Activated naive CD4-positive, alpha-beta T cell treated with anti-CD3 and anti-CD28 coated beads for 36 hours (primary cell): ENCODE results near the gene CPN1. TPM values are rescaled to one million over a fixed set of nuclear protein-coding genes. Genes with fewer than 3 reads are reported as not detected.
A peak's percentile ranks its signal among the peaks of the same experiment; 100 is the strongest.
"Not testable (repeated sequence)": the region's sequence is repeated elsewhere in the genome, so short reads cannot be mapped to it uniquely, and the experiment has no call there.

Experiments
- CTCF ChIA-PET: fragments of 350-600 bp; sonication (Branson Sonifier 250); formaldehyde crosslinking; loops from one replicate; lab custom pipeline; 2021; ENCODE audit warnings: antibody characterized with exemption; lab: Charles Lee
- DNase-seq: peaks from one replicate; pipeline ENCODE4 v3.0.0-alpha.2; 2020
- H3K27ac Mint-ChIP-seq: one replicate; pipeline ENCODE4 v1.8.0; 2021; ENCODE audit warnings: mild to moderate bottlenecking, mixed read lengths
- H3K27me3 Mint-ChIP-seq: one replicate; pipeline ENCODE4 v1.8.0; 2021; ENCODE audit warnings: low read depth, mixed read lengths
- H3K36me3 Mint-ChIP-seq: one replicate; pipeline ENCODE4 v1.8.0; 2021; ENCODE audit warnings: low read depth, mixed read lengths
- H3K4me1 Mint-ChIP-seq: one replicate; pipeline ENCODE4 v1.8.0; 2021; ENCODE audit warnings: low read depth, mixed read lengths
- H3K4me3 Mint-ChIP-seq: one replicate; pipeline ENCODE4 v1.8.0; 2021; ENCODE audit warnings: mild to moderate bottlenecking, moderate library complexity, mixed read lengths
- H3K9me3 Mint-ChIP-seq: one replicate; pipeline ENCODE4 v1.8.0; 2021; ENCODE audit warnings: mixed read lengths
- intact Hi-C: fragments of 100-400 bp; cut with micrococcal nuclease; formaldehyde crosslinking; loops from one replicate; pipeline ENCODE4 v1.15.1; 2023
- total RNA-seq, 2 experiments: library from RNA; stranded (reverse); gene quantifications; one replicate each; pipeline ENCODE4 v1.2.3, GENCODE V29; 2021

CPN1 gene
- total RNA-seq, 2 experiments from 2014 or later = not detected

DNA sequence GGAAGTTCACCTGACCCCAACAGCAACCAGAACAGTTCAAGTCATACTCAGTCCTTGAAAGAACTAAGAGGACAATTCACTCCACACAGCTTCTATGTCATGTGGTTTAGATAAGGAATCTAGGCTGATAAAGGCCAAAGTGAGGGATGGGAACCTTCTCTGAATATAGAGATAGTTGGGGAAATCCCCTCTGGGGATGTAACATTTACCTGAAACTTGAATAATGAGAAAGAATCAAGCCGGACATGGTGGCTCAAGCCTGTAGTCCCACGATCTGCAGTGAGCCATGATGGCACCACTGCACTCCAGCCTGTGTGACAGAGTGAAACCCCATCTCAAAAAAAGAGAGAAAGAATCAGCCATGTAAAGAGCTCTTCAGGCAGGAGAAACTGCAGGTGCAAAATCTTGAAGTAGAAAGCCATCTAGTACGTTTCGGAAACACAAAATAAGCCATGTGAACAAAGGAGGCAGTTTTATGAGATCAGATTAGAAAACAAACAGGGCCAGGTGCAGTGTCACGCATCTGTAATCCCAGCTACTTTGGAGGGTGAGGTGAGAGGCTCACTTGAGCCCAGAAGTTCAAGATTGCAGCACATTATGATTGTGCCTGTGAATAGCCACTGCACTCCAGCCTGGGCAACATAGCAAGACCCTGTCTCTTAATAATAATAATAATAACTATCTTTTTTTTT lies 67.5 kb downstream of the CPN1 start:
- Mint-ChIP-seq H3K4me3 (no peak overlapping the region), H3K9me3 (no peaks in the 10 kb centered on the region), H3K27me3 (no peaks in the 10 kb centered on the region), H3K27ac (no peak overlapping the region), H3K36me3 (no peaks in the 10 kb centered on the region), H3K4me1 (peaks cover 4% of the 10 kb centered on the region)
- no peak for DNase-seq
- intact Hi-C loops = no loop called here
- CTCF ChIA-PET = interaction anchor here (0.7 to 1.9 kb wide), 4 partner anchors 9 to 168 kb away, joined by 3 to 6 read pairs (median 4); no protein-coding TSS in a partner anchor

DNA sequence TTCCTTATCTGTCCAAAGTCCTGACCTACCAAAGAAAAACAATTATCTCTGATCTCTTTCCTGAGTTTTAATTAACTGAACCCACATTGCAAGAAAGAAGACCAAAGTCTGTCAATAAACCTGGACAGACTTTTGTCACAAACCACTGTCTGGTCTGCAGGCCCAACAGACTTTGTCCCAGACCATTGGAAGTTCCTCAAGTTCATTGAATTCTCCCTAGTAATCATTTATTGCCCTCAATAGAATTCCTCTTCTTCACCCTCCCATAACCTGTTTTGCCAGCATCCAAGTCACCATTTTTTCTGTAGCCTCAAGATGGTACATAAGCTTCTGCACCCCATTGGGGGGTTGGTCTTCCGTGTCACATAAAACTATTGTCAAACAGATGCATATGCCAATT lies 68.0 kb downstream of the CPN1 start:
- H3K27me3 Mint-ChIP-seq = no peaks in the 10 kb centered on the region
- intact Hi-C loops = no loop called here
- H3K4me1 Mint-ChIP-seq = peaks cover 10% of the 10 kb centered on the region
- H3K9me3 Mint-ChIP-seq = no peaks in the 10 kb centered on the region
- no peak overlapping the region for H3K27ac Mint-ChIP-seq
- DNase-seq = no peak
- no peaks in the 10 kb centered on the region for H3K36me3 Mint-ChIP-seq
- no peak overlapping the region for H3K4me3 Mint-ChIP-seq
- CTCF ChIA-PET = interaction anchor here (0.7 to 1.9 kb wide), 4 partner anchors 9 to 168 kb away, joined by 3 to 6 read pairs (median 4); no protein-coding TSS in a partner anchor

DNA sequence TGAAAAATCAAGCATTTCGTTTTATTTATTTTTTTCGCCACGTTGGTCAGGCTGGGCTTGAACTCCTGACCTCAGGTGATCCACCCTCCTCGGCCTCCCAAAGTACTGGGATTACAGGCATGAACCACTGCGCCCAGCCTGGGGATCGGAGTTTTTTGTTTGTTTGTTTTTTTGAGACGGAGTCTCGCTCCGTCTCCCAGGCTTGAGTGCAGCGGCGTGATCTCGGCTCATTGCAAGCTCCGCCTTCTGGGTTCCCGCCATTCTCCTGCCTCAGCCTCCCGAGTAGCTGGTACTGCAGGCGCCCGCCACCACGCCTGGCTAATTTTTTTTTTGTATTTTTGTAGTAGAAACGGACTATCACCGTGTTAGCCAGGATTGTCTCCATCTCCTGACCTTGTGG lies 69.8 kb downstream of the CPN1 start:
- H3K4me3 Mint-ChIP-seq, intact Hi-C loops, DNase-seq, H3K27ac Mint-ChIP-seq, H3K27me3 Mint-ChIP-seq, H3K36me3 Mint-ChIP-seq, H3K9me3 Mint-ChIP-seq: not testable (repeated sequence)
- H3K4me1 Mint-ChIP-seq = peaks cover 22% of the 10 kb centered on the region
- CTCF ChIA-PET = interaction anchor here (0.7 to 1.0 kb wide), 2 partner anchors 151 to 167 kb away, joined by 3 read pairs; no protein-coding TSS in a partner anchor

DNA sequence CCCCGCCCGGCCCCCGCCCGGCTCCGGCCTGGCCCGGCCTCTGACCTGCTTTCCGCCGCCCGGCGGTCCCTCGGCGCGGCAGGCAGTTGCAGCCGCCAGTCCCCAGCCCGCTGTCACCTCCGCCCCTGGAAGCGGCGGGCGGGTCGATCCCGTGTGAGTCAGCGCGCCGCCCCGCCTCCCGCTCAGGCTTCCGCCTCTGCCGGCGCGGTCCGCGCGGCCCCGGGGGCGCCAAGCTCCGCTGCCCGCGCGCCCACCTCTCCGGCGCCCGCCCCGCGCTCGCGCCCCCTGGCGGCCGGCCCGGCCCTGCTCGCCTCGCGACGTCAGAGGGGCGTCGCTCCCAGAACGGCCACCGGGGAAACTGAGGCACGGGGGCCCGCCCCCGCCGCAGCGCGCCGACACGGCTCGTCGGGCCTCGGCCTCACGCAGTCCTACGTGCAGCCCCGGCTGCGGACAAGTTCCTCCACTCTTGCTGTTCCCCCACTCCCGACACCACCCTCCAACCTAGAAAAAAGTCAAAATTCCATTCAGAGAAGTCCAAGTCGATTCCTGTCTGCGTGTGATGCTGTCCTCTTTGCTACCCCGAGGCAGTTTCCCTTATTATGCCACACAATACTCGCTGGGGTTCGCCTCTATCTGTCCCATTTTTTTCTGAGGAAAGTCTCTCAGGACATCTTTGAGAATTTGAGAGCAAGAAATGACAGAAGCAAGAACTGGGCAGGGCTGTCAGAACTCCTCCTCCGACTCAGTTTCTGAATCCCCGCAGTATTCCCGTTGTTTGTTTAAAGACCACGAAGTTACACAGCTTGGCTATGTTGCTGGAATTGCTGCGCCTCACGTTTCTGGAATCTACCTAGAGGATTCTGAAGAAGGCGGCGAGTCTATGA lies 71.6 kb downstream of the CPN1 start, which contains the start of gene DNMBP:
Gene DNMBP, minus strand, starts transcription at position 155 of the 884 bp plus-strand sequence. CDS start 37,823 bp downstream, outside the sequence.
- intact Hi-C loops = loop anchor here (1.0 to 5.0 kb wide), 9 partner anchors 36 to 578 kb away; partner anchors contain the start of genes BLOC1S2, CHUK, COX15 and CUTC
- Mint-ChIP-seq H3K36me3 (no peaks in the 10 kb centered on the region), H3K4me3 (peak within 1 kb of the TSS; percentile 85), H3K27ac (peak within 1 kb of the TSS; percentile 37), H3K9me3 (no peaks in the 10 kb centered on the region), H3K4me1 (peaks cover 38% of the 10 kb centered on the region), H3K27me3 (peaks cover 7% of the 10 kb centered on the region)
- CTCF ChIA-PET = interaction anchor here (0.6 to 4.2 kb wide), 16 partner anchors 8 to 164 kb away, joined by 3 to 40 read pairs (median 4); no protein-coding TSS in a partner anchor
- peak; percentile 82 for DNase-seq

DNA sequence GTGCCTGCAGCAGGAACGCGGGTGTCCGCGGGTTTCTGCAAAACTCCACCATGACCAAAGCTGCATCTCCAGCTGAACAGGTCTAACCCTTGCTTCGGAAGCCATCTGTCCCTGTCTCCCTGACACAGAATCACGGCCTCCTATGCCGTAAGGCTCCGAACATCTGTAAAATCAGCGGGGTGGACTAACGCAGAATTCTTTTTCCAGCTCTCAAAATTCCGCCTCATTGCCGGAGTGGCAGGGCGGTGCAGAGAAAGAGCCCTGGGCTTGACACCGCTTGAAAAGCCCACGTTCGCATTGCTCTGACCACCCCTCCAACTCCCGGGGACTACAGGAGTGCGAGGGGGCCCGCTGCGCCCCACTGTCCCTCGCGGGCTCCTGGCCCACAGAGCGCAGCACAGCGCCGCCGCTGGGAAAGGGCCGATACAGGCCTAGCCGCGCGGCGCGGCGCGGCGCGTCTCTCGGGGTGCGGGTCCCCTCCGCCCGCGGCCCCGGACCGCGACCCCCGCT lies 72.3 kb downstream of the CPN1 start:
- Mint-ChIP-seq H3K27me3 (peaks cover 7% of the 10 kb centered on the region), H3K36me3 (no peaks in the 10 kb centered on the region), H3K9me3 (no peaks in the 10 kb centered on the region), H3K4me3 (peak overlapping the region; percentile 78), H3K4me1 (peaks cover 39% of the 10 kb centered on the region), H3K27ac (no peak overlapping the region)
- intact Hi-C loops = loop anchor here (1.0 to 5.0 kb wide), 8 partner anchors 139 to 577 kb away; partner anchors contain the start of genes BLOC1S2, CHUK, COX15 and CUTC
- CTCF ChIA-PET = interaction anchor here (0.6 to 4.2 kb wide), 17 partner anchors 9 to 419 kb away, joined by 3 to 40 read pairs (median 4); no protein-coding TSS in a partner anchor
- peak; percentile 5 for DNase-seq

DNA sequence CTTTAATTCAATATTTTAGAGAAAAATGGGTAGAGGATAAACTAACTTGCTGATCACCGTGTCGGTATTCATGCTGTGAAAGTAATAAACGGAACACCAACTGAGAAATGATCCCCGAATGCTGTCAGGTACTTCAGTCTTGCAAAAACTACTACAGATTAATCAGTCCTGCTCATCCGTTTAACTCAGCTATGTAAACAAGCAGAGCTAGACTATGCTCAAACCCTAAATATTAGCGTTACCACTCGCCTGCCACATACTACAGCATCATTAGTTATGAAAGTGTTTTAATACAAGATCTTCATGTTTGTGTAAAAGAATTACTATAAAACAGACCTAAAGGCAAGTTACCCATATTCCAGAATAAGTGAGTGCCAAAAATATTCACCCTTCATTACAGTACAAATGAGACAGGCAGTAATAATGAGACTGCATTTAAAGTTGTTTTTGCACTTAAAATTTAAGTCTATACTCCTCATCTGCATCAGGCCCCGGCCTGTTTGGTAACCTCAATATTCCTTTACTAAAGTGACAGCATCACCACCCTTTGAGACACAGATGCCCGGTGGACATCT lies 72.9 kb downstream of the CPN1 start:
- intact Hi-C loops = loop anchor here (1.0 to 5.0 kb wide), 8 partner anchors 138 to 576 kb away; partner anchors contain the start of genes BLOC1S2, CHUK, COX15 and CUTC
- CTCF ChIA-PET = interaction anchor here (0.6 to 4.2 kb wide), 15 partner anchors 9 to 420 kb away, joined by 3 to 40 read pairs (median 4); no protein-coding TSS in a partner anchor
- no peak for DNase-seq
- Mint-ChIP-seq H3K36me3 (no peaks in the 10 kb centered on the region), H3K27me3 (peaks cover 7% of the 10 kb centered on the region), H3K27ac (no peak overlapping the region), H3K4me1 (peaks cover 39% of the 10 kb centered on the region), H3K9me3 (no peaks in the 10 kb centered on the region), H3K4me3 (peak overlapping the region; percentile 78)

DNA sequence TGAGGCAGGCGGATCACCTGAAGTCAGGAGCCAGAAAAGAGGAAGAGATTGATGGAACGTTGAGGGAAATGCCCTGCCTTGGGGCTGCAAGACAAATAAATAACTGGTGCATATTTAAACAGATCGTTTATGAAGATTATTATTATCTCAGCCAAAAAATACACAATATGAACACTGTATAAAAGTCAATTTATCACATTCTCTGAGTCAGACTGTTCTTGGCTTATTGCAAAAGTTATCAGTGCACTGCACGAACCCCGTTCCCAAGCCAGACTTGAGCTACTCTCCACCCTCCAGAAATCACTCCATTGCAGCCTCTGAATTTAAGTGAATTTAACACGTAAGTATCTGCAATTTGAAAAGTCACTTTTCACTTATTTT lies 73.5 kb downstream of the CPN1 start:
- H3K4me3 Mint-ChIP-seq = peak overlapping the region; percentile 78
- H3K4me1 Mint-ChIP-seq = peaks cover 39% of the 10 kb centered on the region
- CTCF ChIA-PET = interaction anchor here (1.8 to 4.2 kb wide), 2 partner anchors 14 to 162 kb away, joined by 8 to 40 read pairs; no protein-coding TSS in a partner anchor
- H3K27ac Mint-ChIP-seq = no peak overlapping the region
- peaks cover 7% of the 10 kb centered on the region for H3K27me3 Mint-ChIP-seq
- intact Hi-C loops = loop anchor here (2.0 to 5.0 kb wide), 6 partner anchors 141 to 576 kb away; partner anchors contain the start of genes BLOC1S2, CHUK, COX15 and CUTC
- no peak for DNase-seq
- H3K9me3 Mint-ChIP-seq = no peaks in the 10 kb centered on the region
- no peaks in the 10 kb centered on the region for H3K36me3 Mint-ChIP-seq

DNA sequence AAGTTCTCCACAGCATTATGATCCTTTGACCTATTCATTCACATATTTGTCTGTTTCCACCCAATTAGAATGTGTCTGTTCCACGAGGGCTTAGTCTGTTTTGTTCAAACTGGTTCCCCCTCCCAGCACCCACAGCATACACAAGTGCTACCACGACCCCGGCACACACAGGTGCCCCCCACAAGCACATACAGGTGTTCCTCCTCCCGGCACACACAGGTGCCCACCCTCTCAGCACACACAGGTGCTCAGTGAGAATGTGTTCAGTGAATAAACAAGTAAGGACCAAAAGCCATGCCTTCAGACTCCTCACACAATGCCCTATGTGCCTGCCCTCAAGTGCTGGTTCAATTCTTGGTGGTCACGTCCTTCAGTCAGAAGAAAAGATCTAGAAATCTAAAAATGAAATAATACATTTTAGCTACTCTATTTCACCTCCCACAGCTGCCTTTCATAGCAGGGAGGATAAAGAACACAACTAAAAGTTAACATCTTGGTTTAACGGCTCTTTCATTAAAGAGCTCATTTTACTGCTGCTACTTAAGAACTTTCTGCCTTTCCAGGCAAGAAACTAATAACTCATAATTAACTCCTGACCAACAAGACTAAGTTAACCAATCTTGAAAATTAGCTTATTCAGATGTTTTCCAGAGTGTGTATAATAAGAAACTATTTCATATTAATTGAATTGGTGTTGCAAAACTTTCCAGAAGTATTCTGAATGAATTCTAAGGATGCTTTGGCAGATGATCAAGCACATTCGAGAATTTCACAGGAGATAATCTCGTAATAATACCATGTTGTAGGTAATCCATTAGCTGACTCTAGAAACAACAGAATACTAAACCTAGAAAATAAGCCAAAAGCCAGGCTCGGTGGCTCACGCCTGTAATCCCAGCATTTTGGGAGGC lies 74.2 kb downstream of the CPN1 start:
- DNase-seq = no peak
- intact Hi-C loops = loop anchor here (2.0 to 5.0 kb wide), 6 partner anchors 141 to 575 kb away; partner anchors contain the start of genes BLOC1S2, CHUK, COX15 and CUTC
- no peaks in the 10 kb centered on the region for H3K36me3 Mint-ChIP-seq
- no peaks in the 10 kb centered on the region for H3K9me3 Mint-ChIP-seq
- H3K4me3 Mint-ChIP-seq = peak overlapping the region; percentile 78
- peaks cover 7% of the 10 kb centered on the region for H3K27me3 Mint-ChIP-seq
- peaks cover 39% of the 10 kb centered on the region for H3K4me1 Mint-ChIP-seq
- CTCF ChIA-PET = interaction anchor here (0.6 to 4.2 kb wide), 2 partner anchors 40 to 161 kb away, joined by 3 to 40 read pairs; no protein-coding TSS in a partner anchor
- no peak overlapping the region for H3K27ac Mint-ChIP-seq

DNA sequence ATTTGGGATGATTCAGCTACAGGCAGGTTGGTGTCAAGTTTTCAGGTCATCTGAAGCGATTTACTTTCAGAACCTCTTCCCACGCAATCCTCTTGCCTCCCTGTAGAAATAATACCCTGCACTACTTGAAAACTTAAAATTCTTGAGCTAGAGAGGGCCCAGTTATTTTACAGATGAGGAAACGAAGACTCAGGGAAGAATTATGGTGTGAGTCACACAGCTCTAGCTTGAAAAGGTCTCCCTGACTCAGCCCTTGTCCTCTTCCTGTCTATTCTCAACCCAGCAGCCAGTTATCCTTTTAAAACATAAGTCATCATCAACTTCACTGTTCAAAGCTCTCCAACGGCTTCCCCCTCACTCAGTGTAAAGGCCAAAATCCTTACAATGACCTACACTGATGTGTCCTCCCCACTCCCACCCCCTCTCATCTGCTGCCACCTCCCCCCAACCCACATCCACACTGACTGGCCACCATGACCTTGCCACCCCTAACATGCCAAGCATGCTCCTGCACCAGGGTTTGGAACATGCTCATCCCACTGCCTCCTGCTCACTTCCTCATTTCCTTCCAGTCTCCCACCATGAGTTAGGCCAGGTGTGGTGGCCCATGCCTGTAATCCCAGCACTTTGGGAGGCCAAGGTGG lies 75.3 kb downstream of the CPN1 start:
- no peak overlapping the region for H3K4me3 Mint-ChIP-seq
- H3K36me3 Mint-ChIP-seq = no peaks in the 10 kb centered on the region
- H3K27me3 Mint-ChIP-seq = peaks cover 7% of the 10 kb centered on the region
- intact Hi-C loops = loop anchor here (1.0 to 5.0 kb wide), 5 partner anchors 12 to 574 kb away; partner anchors contain the start of genes CHUK, COX15, CUTC and GOT1
- CTCF ChIA-PET = interaction anchor here (0.6 to 2.1 kb wide), 5 partner anchors 9 to 160 kb away, joined by 3 to 9 read pairs (median 3); no protein-coding TSS in a partner anchor
- H3K9me3 Mint-ChIP-seq = no peaks in the 10 kb centered on the region
- peak overlapping the region; percentile 61 for H3K27ac Mint-ChIP-seq
- peak; percentile 40 for DNase-seq
- H3K4me1 Mint-ChIP-seq = peaks cover 39% of the 10 kb centered on the region
